NCI-H345 (cell line): ENCODE data around the gene OPCML.

Experiments
- DNase-seq: peaks from one replicate; lab custom pipeline; 2025; lab: John Stamatoyannopoulos, UW

The OPCML gene

GRCh38 chr11:133409799-133410198, 122.5 kb downstream of the OPCML start:
- no peak for DNase-seq

GRCh38 chr11:133408936-133409335, 123.4 kb downstream of the OPCML start:
- DNase-seq: no peak

GRCh38 chr11:133408402-133408801, 123.9 kb downstream of the OPCML start:
- no peak for DNase-seq

- no peak for DNase-seq
These were observed 125.8 kb downstream of the OPCML start for GRCh38 chr11:133406489-133406888.

- DNase-seq: no peak
These were observed 128.4 kb downstream of the OPCML start for GRCh38 chr11:133403900-133404299.

- DNase-seq: no peak
These were observed 129.8 kb downstream of the OPCML start for GRCh38 chr11:133402551-133402950.

- DNase-seq: no peak
These were observed 132.3 kb downstream of the OPCML start for GRCh38 chr11:133399855-133400625.

GRCh38 chr11:133399294-133399693, 133.0 kb downstream of the OPCML start:
- no peak for DNase-seq

- no peak for DNase-seq
These were observed 141.5 kb downstream of the OPCML start for GRCh38 chr11:133390803-133391202.

GRCh38 chr11:133388975-133389568, 143.2 kb downstream of the OPCML start:
- no peak for DNase-seq

- no peak for DNase-seq
These were observed 144.0 kb downstream of the OPCML start for GRCh38 chr11:133388260-133388659.

- DNase-seq: no peak
These were observed 145.4 kb downstream of the OPCML start for GRCh38 chr11:133386852-133387251.

- DNase-seq: no peak
These were observed 146.0 kb downstream of the OPCML start for GRCh38 chr11:133386262-133386661.

- no peak for DNase-seq
These were observed 146.5 kb downstream of the OPCML start for GRCh38 chr11:133385781-133386180.

GRCh38 chr11:133384731-133385130, 147.6 kb downstream of the OPCML start:
- DNase-seq: no peak

GRCh38 chr11:133383689-133384088, 148.6 kb downstream of the OPCML start:
- no peak for DNase-seq

GRCh38 chr11:133383201-133383600, 149.1 kb downstream of the OPCML start:
- DNase-seq: no peak

- no peak for DNase-seq
These were observed 150.0 kb downstream of the OPCML start for GRCh38 chr11:133382131-133382812.

- no peak for DNase-seq
These were observed 150.6 kb downstream of the OPCML start for GRCh38 chr11:133381761-133382130.

- DNase-seq: no peak
These were observed 166.2 kb downstream of the OPCML start for GRCh38 chr11:133366147-133366546.

- no peak for DNase-seq
These were observed 169.4 kb downstream of the OPCML start for GRCh38 chr11:133362916-133363315.

GRCh38 chr11:133362156-133362555, 170.1 kb downstream of the OPCML start:
- no peak for DNase-seq

- DNase-seq: no peak
These were observed 170.7 kb downstream of the OPCML start for GRCh38 chr11:133361689-133361994.
